CD4-positive, alpha-beta memory T cell (primary cell): ENCODE results near the gene CARD10. TPM values are rescaled to one million over a fixed set of nuclear protein-coding genes. Genes with fewer than 3 reads are reported as not detected.
A peak's percentile ranks its signal among the peaks of the same experiment; 100 is the strongest.

Experiments
- CTCF ChIA-PET: fragments of 350-600 bp; sonication (Branson Sonifier 250); formaldehyde crosslinking; loops from one replicate; lab custom pipeline; 2021; ENCODE audit warnings: inconsistent platforms; ENCODE audit not compliant: partially characterized antibody; lab: Charles Lee
- POLR2A ChIA-PET: fragments of 350-600 bp; sonication (Branson Sonifier 250); formaldehyde crosslinking; loops from one replicate; lab custom pipeline; 2021; ENCODE audit not compliant: partially characterized antibody; lab: Charles Lee
- DNase-seq, 5 donors: peaks; one replicate each; pipeline versions ENCODE4 v3.0.0 to v3.0.0-alpha.2; 2020 to 2022; ENCODE audit warnings: mixed read lengths in 1 of 5
- H3K27ac ChIP-seq: one replicate; pipeline ENCODE4 v1.7.0; 2013; ENCODE audit warnings: low read depth, low read length
- H3K27me3 ChIP-seq: 2 replicates; pipeline ENCODE4 v1.7.0; 2013; ENCODE audit warnings: mild to moderate bottlenecking, low read length, moderate library complexity; ENCODE audit not compliant: insufficient read depth
- H3K36me3 ChIP-seq: 2 replicates; pipeline ENCODE4 v1.7.0; 2013; ENCODE audit warnings: mild to moderate bottlenecking, low read length, moderate library complexity; ENCODE audit not compliant: insufficient read depth
- H3K4me1 ChIP-seq: 2 replicates; pipeline ENCODE4 v1.7.0; 2013; ENCODE audit warnings: mild to moderate bottlenecking, low read length, moderate library complexity; ENCODE audit not compliant: insufficient read depth
- H3K4me3 ChIP-seq, 2 donors: one replicate each; pipeline ENCODE4 v1.7.0; 2013; ENCODE audit warnings: low read length in 2 of 2, mild to moderate bottlenecking in 1 of 2
- H3K9me3 ChIP-seq, 2 donors: one replicate each; pipeline ENCODE4 v1.7.0; 2013; ENCODE audit warnings: low read length in 2 of 2, control low read depth in 1 of 2; ENCODE audit not compliant: control insufficient read depth in 1 of 2
- H3K27ac Mint-ChIP-seq, 7 donors: one replicate each; pipeline ENCODE4 v1.8.0; 2020 to 2021; ENCODE audit warnings: mixed read lengths in 7 of 7, mild to moderate bottlenecking in 6 of 7, inconsistent platforms in 3 of 7, moderate library complexity in 3 of 7
- H3K27me3 Mint-ChIP-seq, 2 donors: one replicate each; pipeline ENCODE4 v1.8.0; 2020 to 2021; ENCODE audit warnings: mixed read lengths in 2 of 2
- H3K36me3 Mint-ChIP-seq, 2 donors: one replicate each; pipeline ENCODE4 v1.8.0; 2020 to 2021; ENCODE audit warnings: mixed read lengths in 2 of 2, inconsistent platforms in 1 of 2, mild to moderate bottlenecking in 1 of 2
- H3K4me1 Mint-ChIP-seq, 4 donors: one replicate each; pipeline ENCODE4 v1.8.0; 2020 to 2021; ENCODE audit warnings: mixed read lengths in 4 of 4, mild to moderate bottlenecking in 1 of 4
- H3K4me3 Mint-ChIP-seq, 8 donors: one replicate each; pipeline ENCODE4 v1.8.0; 2020 to 2021; ENCODE audit warnings: mixed read lengths in 8 of 8, mild to moderate bottlenecking in 7 of 8, moderate library complexity in 6 of 8, inconsistent platforms in 3 of 8
- H3K9me3 Mint-ChIP-seq, 8 donors: one replicate each; pipeline ENCODE4 v1.8.0; 2020 to 2021; ENCODE audit warnings: mixed read lengths in 8 of 8, mild to moderate bottlenecking in 5 of 8, inconsistent platforms in 3 of 8, moderate library complexity in 1 of 8
- intact Hi-C: fragments of 100-400 bp; cut with micrococcal nuclease; formaldehyde crosslinking; loops from one replicate; pipeline ENCODE4 v1.15.1; 2023
- polyA plus RNA-seq, 2 donors: library from polyadenylated mRNA; unstranded; fragments of 300-500 nt; fragmentation: Illumina TruSeq; gene quantifications; one replicate each; pipeline ENCODE4 v1.2.3, GENCODE V29; 2021
- total RNA-seq, 2 experiments: library from RNA; stranded (reverse); gene quantifications; one replicate each; pipeline ENCODE4 v1.2.3, GENCODE V29; 2021

Gene CARD10
- total and polyA plus RNA-seq, 4 experiments from 2014 or later, result 0.42 to 0.61 TPM; not detected in 2

DNA sequence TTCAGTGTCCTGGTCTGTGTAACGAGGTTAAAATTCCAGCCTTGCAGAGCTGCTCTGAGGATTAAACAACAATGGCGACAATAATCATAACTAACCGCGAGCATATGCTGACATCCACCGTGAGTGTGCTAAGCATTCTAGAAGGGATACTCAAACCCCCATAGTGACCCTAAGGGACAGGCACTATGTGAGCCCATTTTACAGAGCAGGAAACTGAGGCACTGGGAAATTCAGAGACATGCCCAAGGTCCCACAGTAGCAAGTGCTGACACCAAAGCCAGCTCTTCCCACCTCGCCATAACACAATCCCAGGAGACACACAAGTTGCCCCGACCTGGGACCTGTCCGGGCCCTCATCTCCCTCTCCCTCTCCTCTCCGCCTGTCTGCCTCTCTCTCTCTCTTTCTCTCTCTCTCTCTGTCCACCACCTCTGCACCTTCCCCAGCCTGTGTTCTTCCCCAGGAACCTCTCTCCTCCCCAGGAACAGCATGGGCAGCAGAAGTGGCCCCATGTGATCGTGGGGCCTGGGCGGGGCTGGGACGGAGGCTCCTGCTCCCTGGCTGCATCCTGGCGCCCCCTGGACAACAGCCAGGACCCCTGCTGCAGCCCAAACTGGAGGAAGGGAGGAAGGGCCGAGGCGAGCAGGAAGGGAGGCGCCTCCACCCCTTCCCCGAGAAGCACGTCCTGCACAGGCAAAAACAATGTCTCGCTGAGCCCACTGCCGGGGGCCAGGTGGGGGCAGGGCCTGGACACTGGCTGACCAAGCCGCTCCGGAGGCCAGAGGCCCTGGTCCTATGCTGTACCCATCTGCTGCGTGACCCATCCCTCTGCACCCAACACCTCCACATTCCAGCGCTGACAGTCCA, 18.2 kb downstream of the CARD10 start:
- DNase-seq, result peak in 1 of 5 donors; percentile 14
- Histone ChIP-seq H3K4me3 (no peak overlapping the region), H3K27ac (no peak overlapping the region), H3K4me1 (peaks cover 19% of the 10 kb centered on the region), H3K9me3 (no peaks in the 10 kb centered on the region), H3K36me3 (no peaks in the 10 kb centered on the region), H3K27me3 (peaks cover 3% of the 10 kb centered on the region)
- Mint-ChIP-seq H3K27ac (no peak overlapping the region), H3K4me3 (no peak overlapping the region), H3K36me3 (no peaks in the 10 kb centered on the region), H3K27me3 (no peaks in the 10 kb centered on the region), H3K4me1 (peaks cover 5 to 22% (median 15%) of the 10 kb centered on the region in 4 donors), H3K9me3 (no peaks in the 10 kb centered on the region)
- ChIA-PET CTCF (interaction anchor here (2.1 to 14.4 kb wide), 2 partner anchors 28 to 36 kb away, joined by 8 to 185 read pairs; no protein-coding TSS in a partner anchor), POLR2A (no interaction called here)
- intact Hi-C loops, result no loop called here

DNA sequence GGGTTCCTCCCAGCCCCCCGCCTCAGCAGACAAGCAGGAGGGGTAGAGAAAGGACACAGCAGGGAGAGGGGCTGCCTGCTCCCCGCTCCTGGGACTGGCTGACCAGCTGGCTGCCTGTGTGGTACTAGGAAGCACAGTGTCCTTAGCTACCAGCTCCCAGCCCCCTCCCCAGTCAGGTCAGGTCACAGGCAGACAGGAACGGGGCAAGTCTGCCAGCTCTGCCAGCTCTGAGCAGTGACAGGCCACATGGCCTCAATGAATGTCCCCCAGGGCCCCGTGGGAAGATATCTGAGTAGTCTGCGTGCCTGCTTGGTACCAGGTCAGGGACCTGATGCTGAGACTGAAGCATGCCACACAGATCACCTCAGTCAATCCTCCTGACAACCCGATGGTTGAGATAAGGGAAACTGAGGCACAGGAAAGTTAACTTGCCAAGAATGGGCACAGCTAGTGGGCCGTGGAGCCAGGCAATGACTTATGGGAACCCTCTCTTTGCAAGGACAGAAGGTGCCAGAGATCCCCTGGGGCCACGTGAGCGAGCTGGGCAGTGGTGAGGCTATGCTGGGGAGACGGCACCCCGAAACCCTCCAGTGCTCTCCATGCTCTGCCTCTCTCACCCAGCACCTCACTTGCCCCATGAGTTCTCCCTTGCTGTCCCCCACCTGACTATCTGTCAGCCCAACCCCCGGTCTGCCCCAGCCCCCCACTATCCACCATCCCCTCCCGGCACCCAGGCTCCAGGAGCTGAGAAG, 19.2 kb downstream of the CARD10 start:
- Mint-ChIP-seq H3K36me3 (no peaks in the 10 kb centered on the region), H3K27me3 (no peaks in the 10 kb centered on the region), H3K4me3 (no peak overlapping the region), H3K4me1 (peaks cover 5 to 22% (median 15%) of the 10 kb centered on the region in 4 donors), H3K27ac (no peak overlapping the region), H3K9me3 (no peaks in the 10 kb centered on the region)
- intact Hi-C loops, result no loop called here
- ChIA-PET POLR2A (interaction anchor here (3.0 kb wide), 1 partner anchor 15 kb away, joined by 24 read pairs; the partner anchor contains the start of gene MFNG), CTCF (interaction anchor here (0.6 to 14.4 kb wide), 4 partner anchors 27 to 175 kb away, joined by 4 to 185 read pairs (median 8); no protein-coding TSS in a partner anchor)
- H3K27me3 ChIP-seq, result peaks cover 3% of the 10 kb centered on the region
- no peaks in the 10 kb centered on the region for H3K36me3 ChIP-seq
- H3K4me1 ChIP-seq, result peaks cover 19% of the 10 kb centered on the region
- no peak overlapping the region for H3K27ac ChIP-seq
- no peaks in the 10 kb centered on the region for H3K9me3 ChIP-seq
- peak in 1 of 5 donors; percentile 8 for DNase-seq
- no peak overlapping the region for H3K4me3 ChIP-seq

DNA sequence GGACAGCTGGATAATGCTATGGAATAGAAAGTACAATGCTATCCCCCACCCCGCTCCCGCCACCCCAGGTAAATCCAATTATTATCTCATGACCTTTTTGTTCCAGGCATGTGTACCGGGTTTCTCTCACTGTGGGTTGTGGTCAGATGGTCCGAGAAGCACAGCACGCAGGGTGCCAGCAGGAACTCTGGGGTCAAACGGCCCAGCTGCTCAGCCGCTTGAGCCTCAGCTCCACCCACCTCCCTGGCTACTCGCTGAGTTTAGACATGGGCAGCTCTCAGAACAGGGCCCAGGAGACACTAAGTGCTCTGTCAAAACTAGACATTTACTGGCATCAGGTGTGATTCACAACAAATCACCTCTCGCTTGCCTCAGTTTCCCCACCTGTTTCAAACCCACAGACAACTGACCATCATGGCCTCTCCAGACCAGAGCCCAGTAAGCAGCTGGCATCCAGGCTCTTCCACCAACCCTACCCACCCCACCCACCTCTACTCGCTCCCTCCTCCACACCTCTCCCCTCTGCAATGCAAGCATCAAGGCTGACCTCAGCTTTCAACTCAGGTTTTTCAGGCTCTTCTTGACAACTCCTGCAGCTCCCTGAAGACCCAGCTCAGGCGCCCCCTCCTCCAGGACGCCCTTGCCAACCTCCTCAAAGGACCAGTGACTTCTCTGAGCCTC, 20.0 kb downstream of the CARD10 start:
- H3K9me3 ChIP-seq, result no peaks in the 10 kb centered on the region
- intact Hi-C loops, result no loop called here
- no peak for DNase-seq
- H3K27me3 ChIP-seq, result peaks cover 3% of the 10 kb centered on the region
- H3K4me3 ChIP-seq, result no peak overlapping the region
- ChIA-PET POLR2A (interaction anchor here (1.3 to 3.0 kb wide), 2 partner anchors 14 to 26 kb away, joined by 4 to 24 read pairs; partner anchors contain the start of gene MFNG), CTCF (interaction anchor here (0.7 to 14.4 kb wide), 10 partner anchors 7 to 239 kb away, joined by 3 to 185 read pairs (median 4); no protein-coding TSS in a partner anchor)
- H3K27ac Mint-ChIP-seq, result no peak overlapping the region
- H3K4me1 Mint-ChIP-seq, result peaks cover 5 to 22% (median 15%) of the 10 kb centered on the region in 4 donors
- H3K27ac ChIP-seq, result no peak overlapping the region
- no peak overlapping the region for H3K4me3 Mint-ChIP-seq
- H3K4me1 ChIP-seq, result peaks cover 19% of the 10 kb centered on the region
- no peaks in the 10 kb centered on the region for H3K36me3 Mint-ChIP-seq
- no peaks in the 10 kb centered on the region for H3K9me3 Mint-ChIP-seq
- H3K27me3 Mint-ChIP-seq, result no peaks in the 10 kb centered on the region
- no peaks in the 10 kb centered on the region for H3K36me3 ChIP-seq

DNA sequence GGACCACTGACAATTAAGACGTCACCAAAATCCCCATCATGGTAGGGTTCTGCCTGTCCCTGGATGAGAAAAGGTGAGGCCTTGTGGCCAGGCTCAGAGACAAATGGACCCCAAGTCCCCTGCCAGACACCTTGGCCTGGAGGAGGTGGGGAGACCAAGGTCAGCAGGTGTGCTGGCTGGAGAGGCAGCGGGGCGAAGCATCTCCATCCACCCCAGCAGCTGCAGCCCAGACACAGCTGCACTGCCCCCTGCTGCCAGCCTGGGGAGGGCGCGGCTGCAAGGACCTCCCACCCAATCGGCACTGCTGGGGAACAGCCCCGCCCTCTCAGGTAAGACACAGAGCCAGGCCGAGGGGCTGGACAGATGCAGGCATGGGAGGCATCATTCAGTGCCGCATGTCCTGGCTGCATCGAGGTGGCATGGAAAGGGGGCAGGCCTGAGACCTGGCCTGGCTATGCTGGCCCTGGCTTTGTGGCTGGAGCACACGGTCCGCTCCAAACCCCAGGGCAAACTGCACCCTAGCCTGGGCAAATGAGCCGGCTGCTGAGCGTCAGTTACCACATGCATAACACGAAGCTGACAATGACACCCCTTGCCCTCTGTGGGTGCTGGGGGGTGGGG, 20.8 kb downstream of the CARD10 start:
- Histone ChIP-seq H3K27me3 (peaks cover 3% of the 10 kb centered on the region), H3K36me3 (no peaks in the 10 kb centered on the region), H3K9me3 (no peaks in the 10 kb centered on the region), H3K4me3 (no peak overlapping the region), H3K4me1 (peaks cover 19% of the 10 kb centered on the region), H3K27ac (no peak overlapping the region)
- intact Hi-C loops, result loop anchor here (1.0 kb wide), 2 partner anchors 26 to 181 kb away; no protein-coding TSS in a partner anchor
- Mint-ChIP-seq H3K27me3 (no peaks in the 10 kb centered on the region), H3K4me1 (peaks cover 8 to 25% (median 16%) of the 10 kb centered on the region in 4 donors), H3K27ac (no peak overlapping the region), H3K9me3 (no peaks in the 10 kb centered on the region), H3K4me3 (no peak overlapping the region), H3K36me3 (no peaks in the 10 kb centered on the region)
- POLR2A ChIA-PET, result interaction anchor here (1.0 to 3.0 kb wide), 3 partner anchors 13 to 26 kb away, joined by 3 to 24 read pairs (median 4); partner anchors contain the start of gene MFNG
- DNase-seq, result peak; percentile 68 to 72 (median 70)
- CTCF ChIA-PET, result interaction anchor here (0.7 to 14.4 kb wide), 17 partner anchors 8 to 239 kb away, joined by 3 to 185 read pairs (median 4); partner anchors contain the start of gene MFNG

DNA sequence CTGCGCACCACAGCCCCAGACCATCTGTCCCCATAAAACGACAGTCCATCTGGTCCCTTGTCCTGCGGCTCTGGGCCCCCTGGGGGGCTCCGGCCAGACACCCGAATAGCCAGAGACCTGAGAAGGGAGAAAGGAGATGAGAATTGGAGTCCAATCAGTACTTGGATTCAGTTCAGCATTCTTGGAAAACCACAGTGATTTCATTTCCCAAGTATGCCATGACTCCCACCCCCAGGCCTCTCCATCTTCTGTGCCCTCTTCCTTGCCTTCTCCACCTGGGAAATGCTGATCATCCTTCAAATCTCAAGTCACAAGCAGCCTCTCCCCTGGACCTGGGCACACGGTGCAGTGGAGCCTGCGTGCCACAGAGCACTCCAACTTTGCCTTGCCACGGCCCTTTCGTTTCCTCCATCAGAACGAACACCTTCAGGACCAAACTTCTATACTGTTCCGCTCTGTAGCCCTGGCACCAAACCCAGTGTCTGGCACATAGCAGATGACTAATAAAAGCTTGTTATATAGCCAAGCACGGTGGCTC, 22.1 kb downstream of the CARD10 start:
- Mint-ChIP-seq H3K27ac (peak overlapping the region in 1 of 7 donors; percentile 57), H3K9me3 (no peaks in the 10 kb centered on the region), H3K36me3 (no peaks in the 10 kb centered on the region), H3K27me3 (no peaks in the 10 kb centered on the region), H3K4me3 (no peak overlapping the region), H3K4me1 (peaks cover 16 to 32% (median 23%) of the 10 kb centered on the region in 4 donors)
- Histone ChIP-seq H3K9me3 (no peaks in the 10 kb centered on the region), H3K4me3 (no peak overlapping the region), H3K27ac (no peak overlapping the region), H3K36me3 (no peaks in the 10 kb centered on the region), H3K4me1 (peaks cover 25% of the 10 kb centered on the region), H3K27me3 (peaks cover 3% of the 10 kb centered on the region)
- DNase-seq, result peak in 1 of 5 donors; percentile 22
- POLR2A ChIA-PET, result interaction anchor here (3.0 kb wide), 1 partner anchor 12 kb away, joined by 24 read pairs; the partner anchor contains the start of gene MFNG
- intact Hi-C loops, result no loop called here
- CTCF ChIA-PET, result interaction anchor here (1.0 to 14.4 kb wide), 10 partner anchors 9 to 181 kb away, joined by 3 to 185 read pairs (median 7); partner anchors contain the start of gene MFNG

DNA sequence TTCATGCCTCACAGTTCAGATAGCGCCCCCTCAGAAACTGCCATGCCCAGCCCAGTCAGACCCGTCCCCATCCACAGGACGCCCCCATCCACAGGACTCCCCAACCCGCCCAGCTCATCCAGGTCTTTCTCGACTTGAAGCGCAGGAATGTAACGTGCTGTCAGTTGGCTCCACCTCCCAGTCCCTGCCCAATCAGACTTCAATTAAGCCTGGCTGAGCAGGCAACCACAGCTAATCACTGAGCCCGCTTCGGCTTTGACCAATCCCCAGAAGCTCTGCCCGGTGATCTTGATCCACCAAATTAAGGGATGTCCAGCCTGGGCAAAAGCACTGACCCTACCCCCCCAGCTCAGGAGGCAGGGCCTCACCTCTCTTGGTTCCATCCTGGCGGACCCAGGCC, 22.6 kb downstream of the CARD10 start:
- ChIA-PET POLR2A (interaction anchor here (0.5 to 3.9 kb wide), 2 partner anchors 11 to 37 kb away, joined by 3 to 27 read pairs; partner anchors contain the start of gene MFNG), CTCF (interaction anchor here (1.9 to 14.4 kb wide), 4 partner anchors 10 to 181 kb away, joined by 4 to 185 read pairs (median 14); partner anchors contain the start of gene MFNG)
- intact Hi-C loops, result no loop called here
- peaks cover 13 to 31% (median 19%) of the 10 kb centered on the region in 4 donors for H3K4me1 Mint-ChIP-seq
- Histone ChIP-seq H3K9me3 (no peaks in the 10 kb centered on the region), H3K27me3 (peaks cover 3% of the 10 kb centered on the region), H3K4me1 (peaks cover 20% of the 10 kb centered on the region), H3K4me3 (no peak overlapping the region), H3K36me3 (no peaks in the 10 kb centered on the region), H3K27ac (no peak overlapping the region)
- no peaks in the 10 kb centered on the region for H3K36me3 Mint-ChIP-seq
- no peaks in the 10 kb centered on the region for H3K9me3 Mint-ChIP-seq
- H3K4me3 Mint-ChIP-seq, result no peak overlapping the region
- no peaks in the 10 kb centered on the region for H3K27me3 Mint-ChIP-seq
- no peak for DNase-seq
- no peak overlapping the region for H3K27ac Mint-ChIP-seq
